Esophagus squamous epithelium (tissue), 4 donors: ENCODE data around the gene RASGRF2.

Source experiments
- POLR2A ChIP-seq, 4 donors: fragments of 450-650 bp; IDR thresholded peaks; one replicate each; pipeline ENCODE4 v1.6.1; 2017; ENCODE audit warnings: antibody characterized with exemption in 4 of 4, mild to moderate bottlenecking in 4 of 4, moderate library complexity in 3 of 4
- TF ChIP-seq, protein P1 (sequence below), 6 experiments: fragments of 450-650 bp in 4 of 6; fragments of 200-600 bp in 2 of 6; sonication (generic) in 2 of 6; IDR thresholded peaks; one replicate each; pipeline ENCODE4 v1.5.1; 2016 to 2019; ENCODE audit warnings: antibody characterized with exemption in 6 of 6, mild to moderate bottlenecking in 4 of 6, moderate library complexity in 4 of 6

DNA sequence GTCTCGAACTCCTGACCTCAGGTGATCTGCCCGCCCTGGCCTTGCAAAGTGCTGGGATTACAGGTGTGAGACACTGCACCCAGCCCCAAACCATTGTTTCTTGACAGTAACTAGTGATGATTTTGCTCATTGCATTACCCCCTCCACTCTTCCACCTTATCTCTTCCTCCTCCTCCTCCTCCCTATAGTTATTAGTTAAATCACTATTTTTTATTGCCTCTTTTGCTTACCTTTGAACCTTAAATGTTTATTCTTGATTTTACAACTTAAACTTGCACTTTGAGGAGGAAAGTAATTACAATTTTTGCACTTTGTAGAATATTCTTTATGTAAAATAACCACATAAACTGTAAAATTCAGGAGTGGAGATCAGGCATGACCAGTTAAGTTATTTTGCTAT, 35.7 kb downstream of the RASGRF2 start:
- TF ChIP-seq, protein P1, sequence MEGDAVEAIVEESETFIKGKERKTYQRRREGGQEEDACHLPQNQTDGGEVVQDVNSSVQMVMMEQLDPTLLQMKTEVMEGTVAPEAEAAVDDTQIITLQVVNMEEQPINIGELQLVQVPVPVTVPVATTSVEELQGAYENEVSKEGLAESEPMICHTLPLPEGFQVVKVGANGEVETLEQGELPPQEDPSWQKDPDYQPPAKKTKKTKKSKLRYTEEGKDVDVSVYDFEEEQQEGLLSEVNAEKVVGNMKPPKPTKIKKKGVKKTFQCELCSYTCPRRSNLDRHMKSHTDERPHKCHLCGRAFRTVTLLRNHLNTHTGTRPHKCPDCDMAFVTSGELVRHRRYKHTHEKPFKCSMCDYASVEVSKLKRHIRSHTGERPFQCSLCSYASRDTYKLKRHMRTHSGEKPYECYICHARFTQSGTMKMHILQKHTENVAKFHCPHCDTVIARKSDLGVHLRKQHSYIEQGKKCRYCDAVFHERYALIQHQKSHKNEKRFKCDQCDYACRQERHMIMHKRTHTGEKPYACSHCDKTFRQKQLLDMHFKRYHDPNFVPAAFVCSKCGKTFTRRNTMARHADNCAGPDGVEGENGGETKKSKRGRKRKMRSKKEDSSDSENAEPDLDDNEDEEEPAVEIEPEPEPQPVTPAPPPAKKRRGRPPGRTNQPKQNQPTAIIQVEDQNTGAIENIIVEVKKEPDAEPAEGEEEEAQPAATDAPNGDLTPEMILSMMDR (IDR thresholded peaks at IDR 0.05): no peak
- TF ChIP-seq POLR2A (IDR thresholded peaks at IDR 0.05): no peak
